H1 (cell line): ENCODE data around the gene EVI5. TPM values are rescaled to one million over a fixed set of nuclear protein-coding genes. Genes with fewer than 3 reads are reported as not detected.

Experiments used
- CTCF ChIA-PET: fragments of 300-600 bp; sonication (Branson Sonifier 250); formaldehyde crosslinking; loops from one replicate; lab custom pipeline; 2021; ENCODE audit not compliant: partially characterized antibody; lab: Charles Lee
- POLR2A ChIA-PET: fragments of 300-600 bp; sonication (Branson Sonifier 250); formaldehyde crosslinking; loops from one replicate; lab custom pipeline; 2021; ENCODE audit warnings: inconsistent platforms; ENCODE audit not compliant: partially characterized antibody; lab: Charles Lee
- DNase-seq, 2 experiments: peaks; one replicate each; pipeline versions ENCODE4 v3.0.0 to v3.0.0-alpha.2; 2010 to 2022; ENCODE audit warnings: low spot score in 2 of 2, low read depth in 1 of 2, mixed read lengths in 1 of 2
- FAIRE-seq: peaks from 2 replicates; lab custom pipeline; 2011; peaks lifted over from hg19 to GRCh38; lab: Jason Lieb, UNC
- H2AFZ ChIP-seq: 2 replicates; pipeline ENCODE4 v1.8.1; 2012; ENCODE audit warnings: low read length, inconsistent platforms
- H2AK5ac ChIP-seq: 2 replicates; pipeline ENCODE4 v1.6.1; 2013; ENCODE audit warnings: low read depth, low read length
- H2BK120ac ChIP-seq: replicated peaks from 2 replicates; pipeline ENCODE3; 2013; ENCODE audit warnings: low read depth, low read length, inconsistent platforms
- H2BK12ac ChIP-seq: 2 replicates; pipeline ENCODE4 v1.6.1; 2013; ENCODE audit warnings: low read depth, low read length
- H2BK15ac ChIP-seq: 2 replicates; pipeline ENCODE4 v1.6.1; 2013; ENCODE audit warnings: low read length
- H2BK20ac ChIP-seq: 2 replicates; pipeline ENCODE4 v1.6.1; 2013; ENCODE audit warnings: low read length
- H2BK5ac ChIP-seq: 2 replicates; pipeline ENCODE4 v1.6.1; 2013; ENCODE audit warnings: low read depth, low read length
- H3K14ac ChIP-seq: 2 replicates; pipeline ENCODE4 v1.6.1; 2013; ENCODE audit warnings: inconsistent platforms; ENCODE audit not compliant: insufficient read length
- H3K18ac ChIP-seq: 2 replicates; pipeline ENCODE4 v1.6.1; 2013; ENCODE audit warnings: low read length; ENCODE audit errors: extremely low read depth
- H3K23ac ChIP-seq: 2 replicates; pipeline ENCODE4 v1.6.1; 2013; ENCODE audit warnings: inconsistent platforms; ENCODE audit not compliant: insufficient read length
- H3K23me2 ChIP-seq: 2 replicates; pipeline ENCODE4 v1.6.1; 2013; ENCODE audit warnings: low read depth, low read length
- H3K27ac ChIP-seq: 2 replicates; pipeline ENCODE4 v1.6.1; 2011; ENCODE audit warnings: low read depth, low read length, inconsistent platforms
- H3K27me3 ChIP-seq, 4 experiments: replicated peaks in 1 of 4; 1 replicate in 1 of 4; 2 replicates in 3 of 4; pipeline versions ENCODE4 v1.6.1 to v1.8.1; 2011 to 2013; ENCODE audit warnings: low read length in 3 of 4, mild to moderate bottlenecking in 3 of 4, inconsistent platforms in 2 of 4, mixed read lengths in 2 of 4, moderate library complexity in 1 of 4; ENCODE audit not compliant: control insufficient read depth in 3 of 4, insufficient read depth in 3 of 4; ENCODE audit errors: extremely low read depth in 1 of 4
- H3K36me3 ChIP-seq, 4 experiments: 2 replicates each; pipeline versions ENCODE4 v1.6.1 to v1.8.1; 2011 to 2013; ENCODE audit warnings: mild to moderate bottlenecking in 4 of 4, low read length in 3 of 4, moderate library complexity in 2 of 4, control low read depth in 1 of 4, inconsistent platforms in 1 of 4; ENCODE audit not compliant: insufficient read depth in 4 of 4, control insufficient read depth in 2 of 4
- H3K4ac ChIP-seq: replicated peaks from 2 replicates; pipeline ENCODE3; 2013; ENCODE audit warnings: low read length, low read depth, mixed read lengths, inconsistent platforms; ENCODE audit not compliant: insufficient read length
- H3K4me1 ChIP-seq, 4 experiments: replicated peaks in 1 of 4; 1 replicate in 1 of 4; 2 replicates in 3 of 4; pipeline versions ENCODE4 v1.6.1 to v1.8.1; 2011 to 2013; ENCODE audit warnings: low read length in 3 of 4, inconsistent platforms in 2 of 4, mixed read lengths in 1 of 4; ENCODE audit not compliant: insufficient read depth in 4 of 4, control insufficient read depth in 3 of 4
- H3K4me2 ChIP-seq, 2 experiments: 2 replicates each; pipeline versions ENCODE4 v1.6.1 to v1.8.1; 2011 to 2013; ENCODE audit warnings: low read depth in 2 of 2, low read length in 2 of 2, control low read depth in 1 of 2, inconsistent platforms in 1 of 2, mild to moderate bottlenecking in 1 of 2; ENCODE audit not compliant: insufficient read depth in 1 of 2
- H3K4me3 ChIP-seq, 4 experiments: fragments of 200-600, 300-600 bp in 1 of 4; sonication (generic), shearing (Covaris generic), sonication (Bioruptor Twin) in 1 of 4; 2 replicates each; pipeline versions ENCODE4 v1.5.1 to v1.8.1; 2011 to 2016; ENCODE audit warnings: low read length in 4 of 4, low read depth in 3 of 4, control low read depth in 2 of 4, inconsistent platforms in 2 of 4, mild to moderate bottlenecking in 2 of 4, mixed read lengths in 1 of 4, moderate library complexity in 1 of 4; ENCODE audit not compliant: insufficient read depth in 2 of 4; ENCODE audit errors: extremely low read depth in 1 of 4
- H3K56ac ChIP-seq: replicated peaks from 2 replicates; pipeline ENCODE3; 2013; ENCODE audit warnings: low read depth, mild to moderate bottlenecking, mixed read lengths, low read length, inconsistent platforms; ENCODE audit not compliant: insufficient read length
- H3K79me1 ChIP-seq: 2 replicates; pipeline ENCODE4 v1.6.1; 2013; ENCODE audit warnings: low read depth, low read length, control low read depth
- H3K79me2 ChIP-seq, 2 experiments: 2 replicates each; pipeline versions ENCODE4 v1.6.1 to v1.8.1; 2012 to 2013; ENCODE audit warnings: low read length in 2 of 2, mild to moderate bottlenecking in 2 of 2, inconsistent platforms in 1 of 2; ENCODE audit not compliant: insufficient read depth in 2 of 2, control insufficient read depth in 1 of 2
- H3K9ac ChIP-seq, 4 experiments: replicated peaks in 1 of 4; 1 replicate in 1 of 4; 2 replicates in 3 of 4; pipeline versions ENCODE4 v1.6.1 to v1.8.1; 2011 to 2013; ENCODE audit warnings: low read depth in 3 of 4, low read length in 3 of 4, control low read depth in 2 of 4, mild to moderate bottlenecking in 2 of 4, moderate library complexity in 2 of 4, inconsistent platforms in 1 of 4; ENCODE audit errors: extremely low read depth in 1 of 4
- H3K9me3 ChIP-seq, 2 experiments: 2 replicates each; pipeline versions ENCODE4 v1.6.1 to v1.8.1; 2012 to 2013; ENCODE audit warnings: mild to moderate bottlenecking in 2 of 2, moderate library complexity in 2 of 2, control low read depth in 1 of 2, inconsistent platforms in 1 of 2, low read depth in 1 of 2, low read length in 1 of 2, mixed read lengths in 1 of 2; ENCODE audit not compliant: insufficient read depth in 2 of 2
- H4K20me1 ChIP-seq, 2 experiments: replicated peaks in 1 of 2; 2 replicates each; pipeline versions ENCODE3 to v1.8.1; 2011 to 2013; ENCODE audit warnings: inconsistent platforms in 2 of 2, low read length in 2 of 2, mild to moderate bottlenecking in 1 of 2; ENCODE audit not compliant: insufficient read depth in 2 of 2, control insufficient read depth in 1 of 2
- H4K5ac ChIP-seq: 2 replicates; pipeline ENCODE4 v1.6.1; 2013; ENCODE audit warnings: low read length, low read depth, mixed read lengths, inconsistent platforms; ENCODE audit not compliant: insufficient read length
- H4K8ac ChIP-seq: 2 replicates; pipeline ENCODE4 v1.8.0; 2013; ENCODE audit warnings: mild to moderate bottlenecking, moderate library complexity, low read length, inconsistent platforms; ENCODE audit not compliant: insufficient read depth; ENCODE audit errors: extremely low read depth
- H4K91ac ChIP-seq: replicated peaks from 2 replicates; pipeline ENCODE3; 2013; ENCODE audit warnings: low read length, mixed read lengths, inconsistent platforms; ENCODE audit not compliant: insufficient read length
- HDAC6 ChIP-seq: IDR thresholded peaks from one replicate; pipeline ENCODE4 v1.7.1; 2012; ENCODE audit warnings: low read depth, mild to moderate bottlenecking, inconsistent platforms, low read length, moderate library complexity
- WGBS, 2 experiments: shearing (Covaris generic) in 1 of 2; methylation state at CpG; one replicate each; pipeline versions ENCODE4 v1.1.6 to v1.1.7; 2013 to 2015; ENCODE audit warnings: low lambda C conversion rate in 2 of 2, mixed read lengths in 2 of 2, inconsistent platforms in 1 of 2, low coverage in 1 of 2, missing lambda C conversion rate in 1 of 2; ENCODE audit not compliant: insufficient replicate concordance in 2 of 2, insufficient coverage in 1 of 2, insufficient read length in 1 of 2; ENCODE audit errors: extremely low coverage in 1 of 2, missing lambda C conversion rate in 1 of 2; 5-methylcytosine and 5-hydroxymethylcytosine counted together
- polyA plus RNA-seq, 7 experiments: library from polyadenylated mRNA; depleted of rRNA in 3 of 7; stranded (reverse) in 5 of 7; unstranded in 2 of 7; fragments of >200 nt in 5 of 7; fragments of 200-250 nt in 2 of 7; gene quantifications; 1 replicate in 5 of 7; 2 replicates in 1 of 7; 4 replicates in 1 of 7; pipeline versions ENCODE4 v1.2.1 to v1.2.3, GENCODE V29; 2011 to 2013; ENCODE audit warnings: missing spikeins in 2 of 7, mixed read lengths in 2 of 7
- total RNA-seq: library from RNA; stranded (reverse); fragmentation: NEBNext Ultra II Directional; extraction: Animal tissue kit (Norgen Biotek cat#: 25700); gene quantifications from 2 replicates; pipeline ENCODE4 v1.2.1, GENCODE V29; 2021

Gene EVI5
- total and polyA plus RNA-seq, 2 of the 8 experiments (the other 6 are each of a cell fraction or from before 2014, with no cell fraction given) = 1.7 to 13.7 TPM

DNA sequence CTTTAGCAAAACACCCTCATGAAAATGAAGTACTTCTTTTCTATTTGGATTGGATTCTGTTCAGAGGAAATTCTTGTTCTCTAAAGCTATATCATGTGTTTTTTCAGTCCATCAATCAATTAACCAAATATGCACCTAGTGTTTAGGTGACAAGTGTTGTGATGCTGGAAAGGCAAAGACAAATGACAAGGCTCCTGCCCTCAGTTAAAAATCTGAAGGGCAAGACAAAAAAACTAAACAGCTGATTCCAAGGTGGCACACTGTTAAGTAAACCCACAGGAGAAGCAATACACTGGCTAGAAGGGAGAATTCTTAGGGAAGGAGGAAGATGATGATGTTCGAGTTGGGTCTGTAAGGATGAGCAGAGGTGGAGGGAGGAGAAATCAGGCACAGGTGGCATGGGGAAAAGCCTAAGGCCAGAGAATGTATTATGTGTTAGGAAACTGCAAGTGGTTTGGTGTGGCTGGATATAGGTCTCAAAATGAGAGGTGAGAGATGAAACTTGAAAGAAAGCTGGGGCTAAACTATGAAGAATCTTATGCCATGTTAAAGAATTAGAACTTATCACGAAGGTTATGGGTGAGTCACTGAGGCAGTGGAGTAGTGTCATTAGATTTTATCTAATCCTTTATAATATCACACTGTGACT is 246.4 kb downstream of the EVI5 start:
- CTCF ChIA-PET = interaction anchor here (1.2 to 1.4 kb wide), 2 partner anchors 12 to 22 kb away, joined by 3 to 4 read pairs; no protein-coding TSS in a partner anchor
- no peak for DNase-seq
- no peak overlapping the region for H3K56ac ChIP-seq

More for the DNA sequence above, 246.4 kb downstream of the EVI5 start:
- no peaks in the 10 kb centered on the region for H3K23me2 ChIP-seq
- no peak overlapping the region for H3K4ac ChIP-seq
- H2BK15ac ChIP-seq = no peak overlapping the region
- FAIRE-seq = no peak
- no peak overlapping the region for H4K5ac ChIP-seq
- no peaks in the 10 kb centered on the region for H3K27me3 ChIP-seq
- H2BK12ac ChIP-seq = no peak overlapping the region
- H3K9me3 ChIP-seq = no peaks in the 10 kb centered on the region
- no peak overlapping the region for H3K4me3 ChIP-seq
- H2AK5ac ChIP-seq = no peak overlapping the region
- POLR2A ChIA-PET = no interaction called here
- H2AFZ ChIP-seq = no peak overlapping the region
- H3K9ac ChIP-seq = no peak overlapping the region
- no peaks in the 10 kb centered on the region for H3K79me1 ChIP-seq
- TF ChIP-seq HDAC6 = no peak
- TF ChIP-seq, all 59 proteins: peak for 0
- H2BK20ac ChIP-seq = no peak overlapping the region
- H2BK120ac ChIP-seq = no peak overlapping the region
- no peaks in the 10 kb centered on the region for H3K4me1 ChIP-seq
- no peak overlapping the region for H2BK5ac ChIP-seq
- H4K20me1 ChIP-seq = no peaks in the 10 kb centered on the region
- no peak overlapping the region for H4K91ac ChIP-seq
- no peaks in the 10 kb centered on the region for H3K36me3 ChIP-seq
- H3K79me2 ChIP-seq = no peaks in the 10 kb centered on the region
- H4K8ac ChIP-seq = no peak overlapping the region
- no peak overlapping the region for H3K23ac ChIP-seq
- H3K18ac ChIP-seq = no peak overlapping the region
- no peak overlapping the region for H3K4me2 ChIP-seq
- WGBS, 2 experiments = 88% methylated on average over 2 of the region's 2 CpGs; no CpG with 5 or more reads in 1 of the 2 experiments
- H3K27ac ChIP-seq = no peak overlapping the region
- H3K14ac ChIP-seq = no peak overlapping the region
